CD4-positive, alpha-beta T cell treated with Interleukin-4 for 4 hours (primary cell): ENCODE results near the gene TPP1.

Experiments used
- DNase-seq: peaks from one replicate; pipeline ENCODE4 v3.0.0-alpha.2; 2020

TPP1 gene

GRCh38 chr11:6583584-6583983 is 35.6 kb downstream of the TPP1 start:
- DNase-seq: no peak

- DNase-seq: no peak
These were observed 39.5 kb downstream of the TPP1 start for GRCh38 chr11:6579681-6580080.

DNA sequence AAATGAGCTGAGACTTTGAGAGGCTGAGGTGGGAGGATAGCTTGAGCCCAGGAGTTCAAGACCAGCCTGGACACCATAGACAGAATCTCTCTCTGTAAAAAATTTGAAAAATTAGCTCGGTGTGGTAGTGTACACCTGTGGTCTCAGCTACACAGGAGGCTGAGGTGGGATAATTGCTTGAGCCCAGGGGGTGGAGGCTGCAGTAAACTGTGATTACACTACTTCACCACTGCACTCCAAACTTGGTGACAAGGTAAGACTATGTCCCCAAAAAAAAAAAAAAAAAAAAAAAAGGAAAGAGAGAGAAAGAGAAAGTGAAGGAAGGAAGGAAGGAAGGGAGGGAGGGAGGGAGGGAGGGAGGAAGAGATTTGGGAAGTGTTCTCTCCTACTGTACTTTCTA is 41.1 kb downstream of the TPP1 start:
- no peak for DNase-seq

GRCh38 chr11:6576471-6577373 is 42.5 kb downstream of the TPP1 start:
- no peak for DNase-seq

- no peak for DNase-seq
These were observed 44.2 kb downstream of the TPP1 start for GRCh38 chr11:6574816-6575715.

DNA sequence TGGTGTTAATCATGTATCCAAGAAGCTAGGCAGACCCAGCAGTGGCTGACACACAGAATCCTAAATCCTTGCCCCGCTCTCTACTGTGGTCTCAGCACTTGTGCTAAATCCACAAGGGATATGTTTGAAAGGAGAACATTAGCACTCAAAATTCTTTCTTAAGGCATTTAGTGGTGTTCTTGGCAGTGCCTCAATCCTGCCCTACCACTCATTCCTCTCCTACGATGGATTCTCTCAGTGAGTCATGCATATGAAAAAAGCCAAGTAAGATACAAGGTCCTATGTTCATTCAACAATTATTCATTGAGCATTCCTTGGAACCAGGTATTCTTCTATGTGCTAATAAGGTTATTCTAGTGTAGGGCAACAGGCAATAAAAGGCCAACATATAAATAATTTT is 47.0 kb downstream of the TPP1 start:
- no peak for DNase-seq

DNA sequence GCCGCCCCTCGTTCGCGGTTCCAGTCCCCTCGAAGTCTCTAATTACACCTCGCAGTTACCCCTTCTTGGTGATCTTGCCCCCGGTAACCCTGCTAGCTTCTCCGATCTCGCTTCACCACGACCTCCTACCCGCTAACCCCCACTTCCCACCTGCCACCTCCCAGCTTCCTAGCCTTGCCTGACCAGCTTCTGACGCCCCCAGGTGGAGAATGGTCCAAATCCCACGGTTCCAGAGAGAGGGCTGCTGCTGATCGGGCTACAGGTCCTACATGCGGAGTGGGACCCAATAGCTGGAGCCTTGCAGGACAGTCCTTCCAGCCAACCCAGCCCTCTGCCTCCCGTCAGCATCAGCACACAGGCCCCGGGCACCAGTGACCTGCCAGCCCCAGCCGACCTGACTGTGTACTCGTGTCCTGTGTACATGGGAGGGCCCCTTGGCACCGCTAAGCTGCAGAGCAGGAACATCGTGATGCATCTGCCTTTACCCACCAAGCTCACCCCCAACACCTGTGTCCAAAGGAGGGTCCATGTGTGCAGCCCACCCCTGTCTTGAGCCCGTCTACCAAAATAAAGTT is 47.7 kb downstream of the TPP1 start:
- no peak for DNase-seq

DNA sequence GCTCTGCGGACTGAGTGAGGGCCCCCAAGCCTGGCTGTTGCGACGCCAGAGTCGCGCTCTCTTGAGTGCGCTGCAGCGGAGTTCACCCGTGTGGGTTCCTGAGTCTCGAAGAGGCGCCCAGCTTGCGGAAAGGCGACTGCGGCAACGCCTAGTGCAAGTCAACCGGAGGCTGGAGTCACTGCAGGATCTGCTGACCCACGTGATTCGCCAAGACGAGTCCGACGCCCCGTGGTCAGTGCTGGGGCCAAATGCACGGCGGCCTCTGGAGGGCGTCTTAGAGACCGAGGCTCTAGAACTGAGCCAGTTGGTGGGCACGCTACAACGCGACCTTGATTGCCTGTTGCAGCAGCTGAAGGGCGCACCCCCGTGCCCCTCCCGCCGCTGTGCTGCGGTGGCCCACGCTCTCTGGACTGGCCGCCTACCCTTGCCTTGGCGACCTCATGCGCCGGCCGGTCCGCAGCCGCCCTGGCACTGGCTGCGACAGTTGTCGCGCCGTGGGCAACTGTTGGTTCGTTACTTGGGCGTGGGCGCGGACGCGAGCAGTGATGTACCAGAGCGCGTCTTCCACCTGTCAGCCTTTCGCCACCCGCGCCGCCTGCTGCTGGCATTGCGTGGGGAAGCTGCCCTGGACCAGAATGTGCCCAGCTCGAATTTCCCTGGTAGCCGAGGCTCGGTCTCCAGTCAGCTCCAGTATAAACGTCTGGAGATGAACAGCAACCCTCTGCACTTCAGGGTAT is 48.4 kb downstream of the TPP1 start:
- no peak for DNase-seq

DNA sequence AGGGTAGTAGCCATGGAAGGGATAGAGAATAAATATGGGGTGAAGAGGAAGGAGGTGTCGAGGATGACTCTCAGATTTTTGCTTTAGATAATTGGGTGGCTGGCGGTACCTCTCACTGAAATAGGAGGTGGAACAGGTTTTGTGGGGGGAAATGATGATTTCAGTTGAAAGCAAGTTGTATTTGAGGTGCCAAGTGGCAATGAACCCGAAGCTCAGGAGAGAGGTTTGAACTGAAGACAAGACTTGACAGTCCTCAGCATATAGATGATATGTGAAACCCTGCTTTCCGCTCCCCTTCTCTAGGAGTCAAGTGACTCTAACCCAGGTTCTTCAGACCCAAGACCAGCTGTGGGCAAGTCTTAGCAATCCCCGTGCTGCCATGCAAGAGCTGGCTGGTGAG is 49.5 kb downstream of the TPP1 start:
- DNase-seq: no peak

GRCh38 chr11:6568191-6568918 is 50.9 kb downstream of the TPP1 start:
- no peak for DNase-seq

GRCh38 chr11:6567371-6567745 is 51.9 kb downstream of the TPP1 start:
- DNase-seq: no peak

- no peak for DNase-seq
These were observed 52.4 kb downstream of the TPP1 start for GRCh38 chr11:6566704-6567370.

- no peak for DNase-seq
These were observed 53.1 kb downstream of the TPP1 start for GRCh38 chr11:6565988-6566703.

- no peak for DNase-seq
These were observed 53.9 kb downstream of the TPP1 start for GRCh38 chr11:6565325-6565724.

DNA sequence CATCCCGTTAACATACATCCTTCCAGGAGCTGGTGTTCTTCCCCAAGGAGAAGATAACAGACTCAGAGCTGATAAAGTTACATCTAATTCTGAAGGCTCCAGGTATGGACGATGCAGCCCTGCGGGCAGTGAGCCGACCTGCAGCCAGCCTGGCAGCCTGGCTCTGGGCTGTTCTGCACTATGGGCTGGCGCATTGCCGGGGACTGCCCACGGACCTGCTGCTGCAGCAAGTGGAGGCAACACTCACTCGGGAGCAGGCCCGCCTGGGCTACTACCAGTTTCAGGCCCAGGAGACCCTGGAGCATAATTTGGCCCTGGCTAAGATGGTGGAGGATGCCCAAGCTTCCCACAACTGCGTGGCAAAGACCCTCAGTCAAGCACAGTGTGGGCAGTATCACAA is 55.6 kb downstream of the TPP1 start:
- DNase-seq: no peak

GRCh38 chr11:6563121-6563619 is 56.1 kb downstream of the TPP1 start:
- DNase-seq: no peak
